Fibroblast of pulmonary artery (primary cell): Measurements from ENCODE around the gene ROCK2.
A peak's percentile ranks its signal among the peaks of the same experiment; 100 is the strongest.

Experiments
- DNase-seq: peaks from one replicate; pipeline ENCODE4 v3.0.0-alpha.2; 2010; ENCODE audit warnings: low read depth
- H3K4me3 ChIP-seq: replicated peaks from 2 replicates; pipeline ENCODE4 v1.5.1; 2011; ENCODE audit warnings: low read depth, mild to moderate bottlenecking, control low read depth, low read length, moderate library complexity
- CTCF ChIP-seq: IDR thresholded peaks from 2 replicates; pipeline ENCODE4 v1.5.1; 2011; ENCODE audit warnings: mild to moderate bottlenecking, control low read depth, low read length, inconsistent platforms; ENCODE audit errors: missing control alignments

Gene ROCK2

GRCh38 chr2:11312770-11313471 is 31.5 kb downstream of the ROCK2 start:
- H3K4me3 ChIP-seq: no peak overlapping the region
- no peak for TF ChIP-seq CTCF
- no peak for DNase-seq

- DNase-seq: no peak
- TF ChIP-seq CTCF: no peak
- no peak overlapping the region for H3K4me3 ChIP-seq
These were observed 32.9 kb downstream of the ROCK2 start for GRCh38 chr2:11311543-11311942.

GRCh38 chr2:11310212-11310611 is 34.2 kb downstream of the ROCK2 start:
- DNase-seq: peak; percentile 37
- TF ChIP-seq CTCF: no peak
- no peak overlapping the region for H3K4me3 ChIP-seq

- H3K4me3 ChIP-seq: no peak overlapping the region
- DNase-seq: no peak
- no peak for TF ChIP-seq CTCF
These were observed 34.7 kb downstream of the ROCK2 start for GRCh38 chr2:11309706-11310105.

GRCh38 chr2:11307764-11308415 is 36.5 kb downstream of the ROCK2 start:
- DNase-seq: no peak
- TF ChIP-seq CTCF: no peak
- no peak overlapping the region for H3K4me3 ChIP-seq

GRCh38 chr2:11305958-11306357 is 38.5 kb downstream of the ROCK2 start:
- TF ChIP-seq CTCF: no peak
- DNase-seq: peak; percentile 82
- no peak overlapping the region for H3K4me3 ChIP-seq

- DNase-seq: peak; percentile 34
- no peak for TF ChIP-seq CTCF
- no peak overlapping the region for H3K4me3 ChIP-seq
These were observed 39.1 kb downstream of the ROCK2 start for GRCh38 chr2:11305338-11305737.
